Sigmoid colon (tissue), 7 donors: Measurements from ENCODE around the gene AFAP1. TPM values are rescaled to one million over a fixed set of nuclear protein-coding genes. Genes with fewer than 3 reads are reported as not detected.

Experiments used
- DNase-seq: peaks from one replicate; pipeline ENCODE4 v3.0.0-alpha.2; 2019
- H3K27ac ChIP-seq, 4 donors: fragments of 200-600 bp; sonication (generic); one replicate each; pipeline ENCODE4 v1.5.1; 2016 to 2019; ENCODE audit warnings: mild to moderate bottlenecking in 1 of 4
- H3K27me3 ChIP-seq, 3 donors: fragments of 200-600 bp; sonication (generic); one replicate each; pipeline ENCODE4 v1.5.1; 2019; ENCODE audit warnings: mild to moderate bottlenecking in 1 of 3
- H3K36me3 ChIP-seq, 4 donors: fragments of 200-600 bp; sonication (generic); one replicate each; pipeline ENCODE4 v1.5.1; 2016 to 2019
- H3K4me1 ChIP-seq, 4 donors: fragments of 200-600 bp; sonication (generic); one replicate each; pipeline ENCODE4 v1.5.1; 2017 to 2019
- H3K4me3 ChIP-seq, 4 donors: fragments of 200-600 bp; sonication (generic); one replicate each; pipeline ENCODE4 v1.5.1; 2017 to 2019; ENCODE audit warnings: mild to moderate bottlenecking in 2 of 4, moderate library complexity in 1 of 4
- H3K9me3 ChIP-seq, 4 donors: fragments of 200-600 bp in 3 of 4; sonication (generic) in 3 of 4; one replicate each; pipeline versions ENCODE4 v1.5.1 to v1.6.1; 2013 to 2019
- CTCF ChIP-seq, 4 experiments: fragments of 450-650 bp in 3 of 4; fragments of 200-600 bp in 1 of 4; IDR thresholded peaks; one replicate each; pipeline ENCODE4 v1.5.1; 2016 to 2019; ENCODE audit warnings: antibody characterized with exemption in 4 of 4, mild to moderate bottlenecking in 3 of 4, moderate library complexity in 2 of 4
- EP300 ChIP-seq, 4 donors: sonication (generic); formaldehyde crosslinking; IDR thresholded peaks; one replicate each; pipeline ENCODE4 v1.6.1; 2017; ENCODE audit warnings: antibody characterized with exemption in 4 of 4
- POLR2A ChIP-seq, 2 donors: fragments of 450-650 bp; IDR thresholded peaks; one replicate each; pipeline ENCODE4 v1.6.1; 2016; ENCODE audit warnings: antibody characterized with exemption in 2 of 2, mild to moderate bottlenecking in 2 of 2, moderate library complexity in 2 of 2
- POLR2AphosphoS5 ChIP-seq, 4 donors: sonication (generic); formaldehyde crosslinking; IDR thresholded peaks; one replicate each; pipeline ENCODE4 v1.6.1; 2017; ENCODE audit warnings: antibody characterized with exemption in 4 of 4
- WGBS, 2 donors: extraction: QIAGEN DNeasy Blood & Tissue Kit; methylation state at CpG; one replicate each; pipeline ENCODE4 v1.1.7; 2013; 5-methylcytosine and 5-hydroxymethylcytosine counted together
- intact Hi-C: fragments of 100-400 bp; cut with DNase I; formaldehyde crosslinking; loops from one replicate; pipeline ENCODE4 v1.15.1; 2023
- polyA plus RNA-seq, 3 donors: library from polyadenylated mRNA; stranded (reverse); fragments of 200-250 nt; gene quantifications; one replicate each; pipeline ENCODE4 v1.2.3, GENCODE V29; 2013
- total RNA-seq, 4 donors: library from RNA; depleted of rRNA; stranded (reverse); fragments of >200 nt; gene quantifications; one replicate each; pipeline ENCODE4 v1.1.0, GENCODE V29; 2016
- donor health status: healthy with polysubstance abuse.
- donor health status: Bipolar disorder and iron deficiency.
- donor health status: healthy.

AFAP1 gene
- total and polyA plus RNA-seq, 7 donors = 7.6 to 51.3 (median 24.0) TPM

GRCh38 chr4:7827566-7827965 lies 112.1 kb downstream of the AFAP1 start:
- Histone ChIP-seq H3K4me3 (no peak overlapping the region), H3K9me3 (no peaks in the 10 kb centered on the region), H3K27me3 (no peaks in the 10 kb centered on the region), H3K27ac (peak overlapping the region; percentile 63 to 81 (median 76)), H3K4me1 (peaks cover 0 to 62% (median 57%) of the 10 kb centered on the region in 4 donors), H3K36me3 (peaks cover 0 to 22% (median 2%) of the 10 kb centered on the region in 4 donors)
- no peak for TF ChIP-seq POLR2AphosphoS5 (IDR thresholded peaks at IDR 0.05)
- no peak for TF ChIP-seq POLR2A (IDR thresholded peaks at IDR 0.05)
- no peak for TF ChIP-seq EP300 (IDR thresholded peaks at IDR 0.05)
- intact Hi-C loops = no loop called here
- peak; percentile 54 for DNase-seq
- 90 to 93% methylated on average over 11 of the region's 11 CpGs for WGBS, 2 donors

DNA sequence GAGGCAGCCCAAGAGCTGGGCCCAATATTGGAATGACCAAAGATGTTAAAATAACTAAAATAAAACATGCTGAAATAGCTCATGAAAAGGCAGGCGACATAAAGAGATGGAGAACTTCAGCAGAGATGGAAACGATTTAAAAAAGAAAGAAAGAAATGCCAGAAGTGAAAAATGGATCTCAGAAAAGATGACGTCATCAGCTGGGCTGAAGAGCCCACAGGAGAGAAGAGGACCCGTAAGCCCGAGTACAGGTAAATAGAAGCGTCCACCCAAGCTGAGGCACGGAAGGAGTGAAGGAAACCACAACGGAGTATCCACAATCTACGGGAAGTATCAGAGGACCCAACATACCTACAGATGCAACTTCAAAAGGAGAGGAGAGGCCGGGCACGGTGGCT lies 112.8 kb downstream of the AFAP1 start:
- H3K36me3 ChIP-seq = peaks cover 0 to 22% (median 2%) of the 10 kb centered on the region in 4 donors
- TF ChIP-seq POLR2AphosphoS5 (IDR thresholded peaks at IDR 0.05) = no peak
- TF ChIP-seq POLR2A (IDR thresholded peaks at IDR 0.05) = no peak
- no peak for TF ChIP-seq EP300 (IDR thresholded peaks at IDR 0.05)
- TF ChIP-seq CTCF (IDR thresholded peaks at IDR 0.05) = no peak
- H3K9me3 ChIP-seq = no peaks in the 10 kb centered on the region
- intact Hi-C loops = no loop called here
- no peaks in the 10 kb centered on the region for H3K27me3 ChIP-seq
- peaks cover 0 to 67% (median 62%) of the 10 kb centered on the region in 4 donors for H3K4me1 ChIP-seq
- 94 to 96% methylated on average over 11 of the region's 11 CpGs for WGBS, 2 donors
- no peak overlapping the region for H3K4me3 ChIP-seq
- peak overlapping the region in 2 of 4 donors; percentile 18 to 81 for H3K27ac ChIP-seq
- DNase-seq = peak; percentile 22

- TF ChIP-seq CTCF (IDR thresholded peaks at IDR 0.05) = no peak
- no peak for TF ChIP-seq POLR2A (IDR thresholded peaks at IDR 0.05)
- TF ChIP-seq POLR2AphosphoS5 (IDR thresholded peaks at IDR 0.05) = no peak
- no peak for TF ChIP-seq EP300 (IDR thresholded peaks at IDR 0.05)
- H3K4me1 ChIP-seq = peaks cover 0 to 72% (median 68%) of the 10 kb centered on the region in 4 donors
- intact Hi-C loops = no loop called here
- H3K27ac ChIP-seq = peak overlapping the region in 2 of 4 donors; percentile 18 to 81
- H3K36me3 ChIP-seq = peaks cover 0 to 22% (median 2%) of the 10 kb centered on the region in 4 donors
- peak; percentile 60 for DNase-seq
- 83 to 88% methylated on average over 12 of the region's 12 CpGs for WGBS, 2 donors
- H3K9me3 ChIP-seq = no peaks in the 10 kb centered on the region
- H3K27me3 ChIP-seq = no peaks in the 10 kb centered on the region
- H3K4me3 ChIP-seq = no peak overlapping the region
Measured at GRCh38 chr4:7826176-7826908, 113.3 kb downstream of the AFAP1 start.

DNA sequence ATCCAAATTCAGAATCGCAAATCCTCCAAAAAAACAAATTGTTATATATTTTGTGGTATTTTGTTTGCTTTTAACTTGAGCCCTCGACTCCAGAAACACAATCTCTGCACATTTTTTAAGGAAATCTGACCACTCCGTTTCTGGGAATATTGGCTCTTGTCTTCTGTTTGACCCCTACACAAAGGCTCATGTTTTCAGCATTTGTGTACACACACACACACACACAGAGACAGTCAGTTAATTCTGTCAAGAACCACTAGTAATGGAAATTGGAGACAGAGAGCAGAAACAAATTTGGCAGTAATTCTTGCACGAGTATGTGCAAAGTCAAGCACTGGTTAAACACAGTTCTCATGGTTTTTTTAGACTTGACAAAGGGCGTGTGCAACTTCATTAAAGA lies 115.4 kb downstream of the AFAP1 start:
- TF ChIP-seq CTCF (IDR thresholded peaks at IDR 0.05) (no peak), EP300 (IDR thresholded peaks at IDR 0.05) (no peak), POLR2AphosphoS5 (IDR thresholded peaks at IDR 0.05) (no peak), POLR2A (IDR thresholded peaks at IDR 0.05) (no peak)
- intact Hi-C loops = no loop called here
- H3K9me3 ChIP-seq = no peaks in the 10 kb centered on the region
- H3K36me3 ChIP-seq = peaks cover 0 to 22% (median 2%) of the 10 kb centered on the region in 4 donors
- peak overlapping the region; percentile 80 to 86 (median 86) for H3K27ac ChIP-seq
- DNase-seq = no peak
- H3K27me3 ChIP-seq = no peaks in the 10 kb centered on the region
- H3K4me3 ChIP-seq = no peak overlapping the region
- H3K4me1 ChIP-seq = peaks cover 0 to 74% (median 67%) of the 10 kb centered on the region in 4 donors
- 63 to 67% methylated on average over 5 of the region's 5 CpGs for WGBS, 2 donors

DNA sequence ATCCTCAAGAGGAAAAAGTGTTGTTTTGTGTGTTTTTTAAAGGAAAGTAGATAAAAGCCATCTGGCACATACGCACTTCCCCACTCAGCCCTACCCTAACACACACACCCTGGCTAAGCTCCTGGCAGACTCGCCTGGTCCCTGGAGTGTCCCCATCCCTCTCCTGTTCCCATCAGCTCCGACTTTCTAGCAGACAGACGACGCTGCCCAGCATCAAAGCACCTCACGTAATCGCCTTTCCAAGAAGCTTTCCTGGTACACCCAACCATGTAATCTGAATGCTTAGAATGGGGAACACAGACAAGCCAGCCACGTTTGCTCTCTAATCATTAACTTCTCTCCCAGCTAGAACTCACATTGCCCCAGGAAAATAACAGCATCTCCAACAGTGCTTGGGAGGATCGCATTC lies 116.2 kb downstream of the AFAP1 start:
- H3K27me3 ChIP-seq = no peaks in the 10 kb centered on the region
- intact Hi-C loops = no loop called here
- H3K9me3 ChIP-seq = no peaks in the 10 kb centered on the region
- no peak overlapping the region for H3K4me3 ChIP-seq
- H3K4me1 ChIP-seq = peaks cover 0 to 74% (median 66%) of the 10 kb centered on the region in 4 donors
- WGBS, 2 donors = 14 to 45% methylated on average over 9 of the region's 9 CpGs
- peaks cover 0 to 30% (median 2%) of the 10 kb centered on the region in 4 donors for H3K36me3 ChIP-seq
- H3K27ac ChIP-seq = peak overlapping the region; percentile 80 to 86 (median 86)
- DNase-seq = peak; percentile 86
- TF ChIP-seq CTCF (IDR thresholded peaks at IDR 0.05) = no peak
- TF ChIP-seq POLR2AphosphoS5 (IDR thresholded peaks at IDR 0.05) = peak; percentile 37 to 50 (median 42)
